Superior temporal gyrus (tissue), 1 donor: ENCODE results near the gene LHX4.

Source experiments
- DNase-seq: peaks from one replicate; pipeline ENCODE4 v3.0.0-alpha.2; 2016; ENCODE audit errors: extremely low spot score

The LHX4 gene

GRCh38 chr1:180229483-180230415, at the start of gene LHX4:
TSS of gene LHX4 (plus strand) at chr1:180230264. CDS start at chr1:180230530, 266 bp downstream.
- no peak for DNase-seq

- DNase-seq: no peak
Observed at GRCh38 chr1:180181048-180181447, 49.0 kb upstream of the LHX4 start.

GRCh38 chr1:180181996-180182642, 47.9 kb upstream of the LHX4 start:
- DNase-seq: no peak

GRCh38 chr1:180182643-180183311, 47.3 kb upstream of the LHX4 start:
- no peak for DNase-seq

- DNase-seq: no peak
Observed at GRCh38 chr1:180183426-180183825, 46.6 kb upstream of the LHX4 start.

GRCh38 chr1:180184041-180184440, 46.0 kb upstream of the LHX4 start:
- DNase-seq: no peak

- DNase-seq: no peak
Observed at GRCh38 chr1:180185281-180185680, 44.8 kb upstream of the LHX4 start.

- DNase-seq: no peak
Observed at GRCh38 chr1:180185971-180186645, 44.0 kb upstream of the LHX4 start.

GRCh38 chr1:180186831-180187230, 43.2 kb upstream of the LHX4 start:
- DNase-seq: no peak

- no peak for DNase-seq
Observed at GRCh38 chr1:180187626-180188025, 42.4 kb upstream of the LHX4 start.

GRCh38 chr1:180188091-180188506, 42.0 kb upstream of the LHX4 start:
- peak; percentile 59 for DNase-seq

- DNase-seq: no peak
Observed at GRCh38 chr1:180188684-180189175, 41.3 kb upstream of the LHX4 start.

- DNase-seq: no peak
Observed at GRCh38 chr1:180190091-180190490, 40.0 kb upstream of the LHX4 start.

GRCh38 chr1:180192172-180192571, 37.9 kb upstream of the LHX4 start:
- DNase-seq: no peak

GRCh38 chr1:180193141-180194047, 36.7 kb upstream of the LHX4 start:
- DNase-seq: no peak

- no peak for DNase-seq
Observed at GRCh38 chr1:180194048-180194425, 36.0 kb upstream of the LHX4 start.

GRCh38 chr1:180194546-180195207, 35.4 kb upstream of the LHX4 start:
- no peak for DNase-seq

GRCh38 chr1:180195401-180195800, 34.7 kb upstream of the LHX4 start:
- DNase-seq: no peak

- no peak for DNase-seq
Observed at GRCh38 chr1:180195916-180196315, 34.1 kb upstream of the LHX4 start.

GRCh38 chr1:180196436-180197003, 33.5 kb upstream of the LHX4 start:
- no peak for DNase-seq
